ENCODE data around the gene KIAA2012.

KIAA2012 gene

GRCh38 chr2:202072737-202073401 is at the start of gene KIAA2012:
TSS of gene KIAA2012 (plus strand) at chr2:202073255. CDS start at chr2:202073628, 373 bp downstream.
- H3K36me3 ChIP-seq (ENCODE audit: low read depth): no peaks in the 10 kb centered on the region
- no peak within 1 kb of the TSS for H3K4me3 ChIP-seq (ENCODE audit: severe bottlenecking)
- no peak for ATAC-seq (ENCODE audit: low read depth)
- DNase-seq (ENCODE audit: low spot score): no peak
- H3K4me1 ChIP-seq (ENCODE audit: insufficient read depth, poor library complexity, severe bottlenecking): no peaks in the 10 kb centered on the region
- no peaks in the 10 kb centered on the region for H3K27me3 ChIP-seq (ENCODE audit: insufficient read depth, poor library complexity, severe bottlenecking)
- H3K27ac ChIP-seq (ENCODE audit: poor library complexity, severe bottlenecking): no peak within 1 kb of the TSS
- no peak for TF ChIP-seq CTCF (IDR thresholded peaks at IDR 0.05; ENCODE audit: poor library complexity, severe bottlenecking)
- no peaks in the 10 kb centered on the region for H3K9me3 ChIP-seq (ENCODE audit: severe bottlenecking)

- Histone ChIP-seq H3K27me3 (ENCODE audit: insufficient read depth, poor library complexity, severe bottlenecking) (no peaks in the 10 kb centered on the region), H3K27ac (ENCODE audit: poor library complexity, severe bottlenecking) (no peak overlapping the region), H3K4me3 (ENCODE audit: severe bottlenecking) (no peak overlapping the region), H3K4me1 (ENCODE audit: insufficient read depth, poor library complexity, severe bottlenecking) (no peaks in the 10 kb centered on the region), H3K9me3 (ENCODE audit: severe bottlenecking) (no peaks in the 10 kb centered on the region), H3K36me3 (ENCODE audit: low read depth) (no peaks in the 10 kb centered on the region)
- ATAC-seq (ENCODE audit: low read depth) (no peak), DNase-seq (ENCODE audit: low spot score) (no peak)
- TF ChIP-seq CTCF (IDR thresholded peaks at IDR 0.05; ENCODE audit: poor library complexity, severe bottlenecking): no peak
Observed at GRCh38 chr2:202023904-202024266, 49.2 kb upstream of the KIAA2012 start.

GRCh38 chr2:202024871-202025270 is 48.2 kb upstream of the KIAA2012 start:
- Histone ChIP-seq H3K9me3 (ENCODE audit: severe bottlenecking) (no peaks in the 10 kb centered on the region), H3K36me3 (ENCODE audit: low read depth) (no peaks in the 10 kb centered on the region), H3K27me3 (ENCODE audit: insufficient read depth, poor library complexity, severe bottlenecking) (no peaks in the 10 kb centered on the region), H3K4me3 (ENCODE audit: severe bottlenecking) (no peak overlapping the region), H3K27ac (ENCODE audit: poor library complexity, severe bottlenecking) (no peak overlapping the region), H3K4me1 (ENCODE audit: insufficient read depth, poor library complexity, severe bottlenecking) (no peaks in the 10 kb centered on the region)
- no peak for TF ChIP-seq CTCF (IDR thresholded peaks at IDR 0.05; ENCODE audit: poor library complexity, severe bottlenecking)
- ATAC-seq (ENCODE audit: low read depth): no peak
- DNase-seq (ENCODE audit: low spot score): no peak

GRCh38 chr2:202025816-202026215 is 47.2 kb upstream of the KIAA2012 start:
- Histone ChIP-seq H3K4me3 (ENCODE audit: severe bottlenecking) (no peak overlapping the region), H3K36me3 (ENCODE audit: low read depth) (no peaks in the 10 kb centered on the region), H3K27ac (ENCODE audit: poor library complexity, severe bottlenecking) (no peak overlapping the region), H3K4me1 (ENCODE audit: insufficient read depth, poor library complexity, severe bottlenecking) (no peaks in the 10 kb centered on the region), H3K9me3 (ENCODE audit: severe bottlenecking) (no peaks in the 10 kb centered on the region), H3K27me3 (ENCODE audit: insufficient read depth, poor library complexity, severe bottlenecking) (no peaks in the 10 kb centered on the region)
- TF ChIP-seq CTCF (IDR thresholded peaks at IDR 0.05; ENCODE audit: poor library complexity, severe bottlenecking): no peak
- no peak for DNase-seq (ENCODE audit: low spot score)
- ATAC-seq (ENCODE audit: low read depth): no peak

GRCh38 chr2:202026507-202026906 is 46.5 kb upstream of the KIAA2012 start:
- H3K9me3 ChIP-seq (ENCODE audit: severe bottlenecking): no peaks in the 10 kb centered on the region
- no peaks in the 10 kb centered on the region for H3K4me1 ChIP-seq (ENCODE audit: insufficient read depth, poor library complexity, severe bottlenecking)
- DNase-seq (ENCODE audit: low spot score) (no peak), ATAC-seq (ENCODE audit: low read depth) (no peak)
- no peaks in the 10 kb centered on the region for H3K36me3 ChIP-seq (ENCODE audit: low read depth)
- H3K27me3 ChIP-seq (ENCODE audit: insufficient read depth, poor library complexity, severe bottlenecking): no peaks in the 10 kb centered on the region
- no peak overlapping the region for H3K4me3 ChIP-seq (ENCODE audit: severe bottlenecking)
- no peak for TF ChIP-seq CTCF (IDR thresholded peaks at IDR 0.05; ENCODE audit: poor library complexity, severe bottlenecking)
- no peak overlapping the region for H3K27ac ChIP-seq (ENCODE audit: poor library complexity, severe bottlenecking)

All from RWPE2 (cell line).